ENCODE measurements around the gene DSCAML1. TPM values are rescaled to one million over a fixed set of nuclear protein-coding genes. Genes with fewer than 3 reads are reported as not detected.

Gene DSCAML1
- total and polyA plus RNA-seq, 9 of the 15 experiments (the other 6 are each of a cell fraction or from before 2014, with no cell fraction given), result not detected

DNA sequence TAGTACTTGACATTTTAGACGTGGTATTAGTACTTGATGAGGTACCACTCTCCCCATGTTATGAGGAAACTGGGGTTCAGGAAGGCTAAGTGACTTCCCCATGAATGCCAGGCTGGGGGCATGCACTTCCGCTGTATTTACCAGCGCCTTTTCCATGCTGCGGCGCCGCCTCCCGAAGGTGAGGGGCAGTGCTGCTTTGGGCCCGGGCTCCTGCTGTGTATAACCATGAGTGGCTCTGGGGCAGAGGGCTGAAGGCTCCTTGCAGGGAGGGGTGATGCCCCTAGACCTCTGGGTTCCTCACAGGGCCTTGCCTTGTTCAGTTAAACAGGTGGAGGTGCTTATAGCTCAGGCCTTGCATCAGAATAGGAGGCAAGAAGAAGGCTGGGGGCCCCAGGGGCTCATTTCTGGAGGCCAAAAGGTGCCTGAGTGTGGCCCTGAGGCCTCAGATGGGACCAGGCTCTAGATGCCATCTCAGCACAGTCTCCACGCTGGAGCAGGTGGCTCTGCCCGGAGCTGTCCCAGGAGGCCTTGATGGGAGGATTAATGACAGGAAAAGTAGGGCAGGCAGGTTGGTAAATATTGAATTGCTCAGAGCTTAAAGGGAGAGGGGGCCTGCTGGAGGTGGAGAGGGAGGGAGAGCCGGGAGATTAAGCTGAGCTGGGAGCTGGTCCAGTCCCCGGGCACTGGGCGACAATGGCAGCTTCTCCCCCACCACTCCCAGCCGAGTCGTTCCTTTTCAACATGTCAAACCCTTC, 339.8 kb downstream of the DSCAML1 start:
- ChIA-PET POLR2A (interaction anchor here (0.6 kb wide), 2 partner anchors 122 to 159 kb away, joined by 3 read pairs; no protein-coding TSS in a partner anchor), CTCF (ENCODE audit: low intra/inter-chr PET ratio) (no interaction called here)
- Histone ChIP-seq H3K27me3 (ENCODE audit: control insufficient read depth in 2 of 2, insufficient read depth in 2 of 2, low read length in 2 of 2) (peaks cover 16 to 72% of the 10 kb centered on the region in 2 experiments; a peak in 4 of 5 replicates), H3K4me3 (no peak overlapping the region), H3K27ac (ENCODE audit: extremely low read depth, low read depth, low read length) (no peak overlapping the region), H3K9me3 (replicated peaks; ENCODE audit: control insufficient read depth, insufficient read depth, low read depth, low read length) (no peaks in the 10 kb centered on the region), H3K4me2 (ENCODE audit: insufficient read depth, low read length) (no peak overlapping the region), H3K79me2 (ENCODE audit: control insufficient read depth, insufficient read depth, low read length) (no peaks in the 10 kb centered on the region), H2AFZ (ENCODE audit: low read depth, low read length) (no peak overlapping the region), H3K36me3 (ENCODE audit: control insufficient read depth, insufficient read depth, low read length) (no peaks in the 10 kb centered on the region), H3K9ac (ENCODE audit: insufficient read depth in 1 of 2, low read depth in 2 of 2, low read length in 2 of 2) (no peak overlapping the region), H3K9me1 (ENCODE audit: control insufficient read depth, insufficient read depth, low read length) (no peaks in the 10 kb centered on the region), H3K4me1 (replicated peaks in 1 of 2; ENCODE audit: control insufficient read depth in 2 of 2, insufficient read depth in 2 of 2, low read length in 2 of 2) (no peaks in the 10 kb centered on the region; a peak in 1 of 5 replicates), H4K20me1 (replicated peaks; ENCODE audit: control insufficient read depth, insufficient read depth, low read length) (peaks cover 4% of the 10 kb centered on the region; the same call in 1 of the 2 replicates)
- in situ Hi-C loops (cut with MboI), result no loop called here
- no peak for FAIRE-seq
- DNase-seq (ENCODE audit: extremely low read depth in 1 of 4, low spot score in 3 of 4), result no peak
- WGBS (ENCODE audit: insufficient coverage, low coverage, missing lambda C conversion rate), result 8% methylated on average over 15 of the region's 15 CpGs
- BruUV-seq (replicated peaks), result no TSS peak
- intact Hi-C loops (cut with micrococcal nuclease), result no loop called here
- 0 out of 3 replicates have a peak, but pooled peaks have one; percentile 32 for ATAC-seq
- TF ChIP-seq, protein P1, sequence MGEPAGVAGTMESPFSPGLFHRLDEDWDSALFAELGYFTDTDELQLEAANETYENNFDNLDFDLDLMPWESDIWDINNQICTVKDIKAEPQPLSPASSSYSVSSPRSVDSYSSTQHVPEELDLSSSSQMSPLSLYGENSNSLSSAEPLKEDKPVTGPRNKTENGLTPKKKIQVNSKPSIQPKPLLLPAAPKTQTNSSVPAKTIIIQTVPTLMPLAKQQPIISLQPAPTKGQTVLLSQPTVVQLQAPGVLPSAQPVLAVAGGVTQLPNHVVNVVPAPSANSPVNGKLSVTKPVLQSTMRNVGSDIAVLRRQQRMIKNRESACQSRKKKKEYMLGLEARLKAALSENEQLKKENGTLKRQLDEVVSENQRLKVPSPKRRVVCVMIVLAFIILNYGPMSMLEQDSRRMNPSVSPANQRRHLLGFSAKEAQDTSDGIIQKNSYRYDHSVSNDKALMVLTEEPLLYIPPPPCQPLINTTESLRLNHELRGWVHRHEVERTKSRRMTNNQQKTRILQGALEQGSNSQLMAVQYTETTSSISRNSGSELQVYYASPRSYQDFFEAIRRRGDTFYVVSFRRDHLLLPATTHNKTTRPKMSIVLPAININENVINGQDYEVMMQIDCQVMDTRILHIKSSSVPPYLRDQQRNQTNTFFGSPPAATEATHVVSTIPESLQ (CRISPR knock-in tag; IDR thresholded peaks at IDR 0.05), result no peak
- TF ChIP-seq ZNF561 (CRISPR knock-in tag; conservative IDR thresholded peaks at IDR 0.05) (no peak), TSC22D4 (tag; IDR thresholded peaks at IDR 0.05) (no peak), RBM15 (IDR thresholded peaks at IDR 0.05; ENCODE audit: insufficient read depth, low read length) (no peak), THRAP3 (IDR thresholded peaks at IDR 0.05; ENCODE audit: borderline replicate concordance) (no peak), ZNF165 (CRISPR knock-in tag; IDR thresholded peaks at IDR 0.05; ENCODE audit: borderline replicate concordance) (no peak), CAMTA2 (CRISPR knock-in tag; conservative IDR thresholded peaks at IDR 0.05) (no peak), TEAD2 (tag; IDR thresholded peaks at IDR 0.05) (no peak), U2AF2 (optimal IDR thresholded peaks at IDR 0.05; ENCODE audit: low read depth, low read length) (no peak), NCOA6 (IDR thresholded peaks at IDR 0.05) (no peak), TBL1XR1 (IDR thresholded peaks at IDR 0.05; ENCODE audit: low read length in 2 of 2) (no peak), OTX1 (CRISPR knock-in tag; IDR thresholded peaks at IDR 0.05) (no peak), MCM2 (IDR thresholded peaks at IDR 0.05; ENCODE audit: low read depth) (no peak)
- TF ChIP-seq, protein P2, sequence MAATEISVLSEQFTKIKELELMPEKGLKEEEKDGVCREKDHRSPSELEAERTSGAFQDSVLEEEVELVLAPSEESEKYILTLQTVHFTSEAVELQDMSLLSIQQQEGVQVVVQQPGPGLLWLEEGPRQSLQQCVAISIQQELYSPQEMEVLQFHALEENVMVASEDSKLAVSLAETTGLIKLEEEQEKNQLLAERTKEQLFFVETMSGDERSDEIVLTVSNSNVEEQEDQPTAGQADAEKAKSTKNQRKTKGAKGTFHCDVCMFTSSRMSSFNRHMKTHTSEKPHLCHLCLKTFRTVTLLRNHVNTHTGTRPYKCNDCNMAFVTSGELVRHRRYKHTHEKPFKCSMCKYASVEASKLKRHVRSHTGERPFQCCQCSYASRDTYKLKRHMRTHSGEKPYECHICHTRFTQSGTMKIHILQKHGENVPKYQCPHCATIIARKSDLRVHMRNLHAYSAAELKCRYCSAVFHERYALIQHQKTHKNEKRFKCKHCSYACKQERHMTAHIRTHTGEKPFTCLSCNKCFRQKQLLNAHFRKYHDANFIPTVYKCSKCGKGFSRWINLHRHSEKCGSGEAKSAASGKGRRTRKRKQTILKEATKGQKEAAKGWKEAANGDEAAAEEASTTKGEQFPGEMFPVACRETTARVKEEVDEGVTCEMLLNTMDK (IDR thresholded peaks at IDR 0.05; ENCODE audit: borderline replicate concordance, insufficient read depth, low read depth, low read length, poor library complexity, severe bottlenecking), result no peak
- TF ChIP-seq, protein P3, sequence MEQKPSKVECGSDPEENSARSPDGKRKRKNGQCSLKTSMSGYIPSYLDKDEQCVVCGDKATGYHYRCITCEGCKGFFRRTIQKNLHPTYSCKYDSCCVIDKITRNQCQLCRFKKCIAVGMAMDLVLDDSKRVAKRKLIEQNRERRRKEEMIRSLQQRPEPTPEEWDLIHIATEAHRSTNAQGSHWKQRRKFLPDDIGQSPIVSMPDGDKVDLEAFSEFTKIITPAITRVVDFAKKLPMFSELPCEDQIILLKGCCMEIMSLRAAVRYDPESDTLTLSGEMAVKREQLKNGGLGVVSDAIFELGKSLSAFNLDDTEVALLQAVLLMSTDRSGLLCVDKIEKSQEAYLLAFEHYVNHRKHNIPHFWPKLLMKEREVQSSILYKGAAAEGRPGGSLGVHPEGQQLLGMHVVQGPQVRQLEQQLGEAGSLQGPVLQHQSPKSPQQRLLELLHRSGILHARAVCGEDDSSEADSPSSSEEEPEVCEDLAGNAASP (IDR thresholded peaks at IDR 0.05), result no peak
- TF ChIP-seq, protein P4, sequence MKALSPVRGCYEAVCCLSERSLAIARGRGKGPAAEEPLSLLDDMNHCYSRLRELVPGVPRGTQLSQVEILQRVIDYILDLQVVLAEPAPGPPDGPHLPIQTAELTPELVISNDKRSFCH (CRISPR knock-in tag; IDR thresholded peaks at IDR 0.05), result no peak
- TF ChIP-seq, protein P4 (tag; IDR thresholded peaks at IDR 0.05), result no peak

Measured in K562 (cell line).